ENCODE results near the gene NELL1.

The NELL1 gene

DNA sequence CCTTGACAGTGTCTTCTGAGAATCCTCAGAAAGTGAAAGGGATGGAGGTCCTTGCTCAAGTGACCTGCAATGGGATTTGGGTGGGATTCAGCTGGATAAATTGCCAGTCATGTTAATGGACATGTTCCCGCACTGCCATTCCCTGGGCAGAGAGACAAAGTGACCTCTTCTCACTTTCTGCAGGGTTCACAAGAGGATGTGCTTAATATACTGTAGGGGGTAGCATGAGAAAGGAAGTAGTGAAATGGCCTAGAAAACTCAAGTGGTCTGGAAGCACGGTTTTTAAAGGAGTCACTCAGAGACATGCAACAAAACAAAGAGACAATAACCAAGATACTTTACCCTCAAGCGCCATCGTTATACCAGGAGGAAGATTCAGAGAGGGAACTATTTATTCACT is 70.2 kb downstream of the NELL1 start:
- no peaks in the 10 kb centered on the region for H3K79me2 ChIP-seq (ENCODE audit: control insufficient read depth, low read length)

DNA sequence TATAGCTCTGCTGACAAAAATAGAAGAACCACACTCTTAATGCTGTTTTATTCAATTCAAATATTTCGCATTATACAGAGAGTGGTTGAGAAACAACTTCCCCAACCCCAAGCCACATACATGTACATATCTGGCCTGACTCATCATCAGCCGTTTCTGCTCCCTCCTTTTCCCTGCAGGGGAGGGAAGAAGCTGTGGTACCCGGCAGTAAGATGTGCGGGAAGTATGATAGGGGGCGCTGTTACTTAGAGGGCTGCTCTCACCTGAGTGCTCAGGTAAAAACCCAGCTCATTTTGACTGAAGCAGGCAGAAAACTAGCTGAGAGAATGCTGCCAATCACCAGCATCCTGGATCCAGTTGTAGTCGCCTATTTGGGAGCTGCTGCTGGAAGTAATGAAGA is 85.5 kb downstream of the NELL1 start:
- Histone ChIP-seq H3K36me3 (ENCODE audit: control insufficient read depth, low read length) (no peaks in the 10 kb centered on the region), H3K9me3 (ENCODE audit: control insufficient read depth, insufficient read depth, low read length) (no peaks in the 10 kb centered on the region), H3K9me2 (replicated peaks; ENCODE audit: control insufficient read depth, low read length) (no peaks in the 10 kb centered on the region)

More for the DNA sequence above, 70.2 kb downstream of the NELL1 start:
- no peaks in the 10 kb centered on the region for H4K20me1 ChIP-seq (ENCODE audit: control insufficient read depth, insufficient read depth, low read depth, low read length)
- no peak overlapping the region for H3K4me3 ChIP-seq (ENCODE audit: low read length)
- no peaks in the 10 kb centered on the region for H3K9me3 ChIP-seq (ENCODE audit: control insufficient read depth, insufficient read depth, low read length)
- no peak overlapping the region for H3K27ac ChIP-seq (ENCODE audit: low read depth, low read length)
- no peaks in the 10 kb centered on the region for H3K36me3 ChIP-seq (ENCODE audit: control insufficient read depth, low read length)
- H3K4me1 ChIP-seq (ENCODE audit: control insufficient read depth, low read length), result no peaks in the 10 kb centered on the region
- no peak for TF ChIP-seq EZH2phosphoT487 (IDR thresholded peaks at IDR 0.05; ENCODE audit: borderline replicate concordance, low read length)
- TF ChIP-seq, protein P1, sequence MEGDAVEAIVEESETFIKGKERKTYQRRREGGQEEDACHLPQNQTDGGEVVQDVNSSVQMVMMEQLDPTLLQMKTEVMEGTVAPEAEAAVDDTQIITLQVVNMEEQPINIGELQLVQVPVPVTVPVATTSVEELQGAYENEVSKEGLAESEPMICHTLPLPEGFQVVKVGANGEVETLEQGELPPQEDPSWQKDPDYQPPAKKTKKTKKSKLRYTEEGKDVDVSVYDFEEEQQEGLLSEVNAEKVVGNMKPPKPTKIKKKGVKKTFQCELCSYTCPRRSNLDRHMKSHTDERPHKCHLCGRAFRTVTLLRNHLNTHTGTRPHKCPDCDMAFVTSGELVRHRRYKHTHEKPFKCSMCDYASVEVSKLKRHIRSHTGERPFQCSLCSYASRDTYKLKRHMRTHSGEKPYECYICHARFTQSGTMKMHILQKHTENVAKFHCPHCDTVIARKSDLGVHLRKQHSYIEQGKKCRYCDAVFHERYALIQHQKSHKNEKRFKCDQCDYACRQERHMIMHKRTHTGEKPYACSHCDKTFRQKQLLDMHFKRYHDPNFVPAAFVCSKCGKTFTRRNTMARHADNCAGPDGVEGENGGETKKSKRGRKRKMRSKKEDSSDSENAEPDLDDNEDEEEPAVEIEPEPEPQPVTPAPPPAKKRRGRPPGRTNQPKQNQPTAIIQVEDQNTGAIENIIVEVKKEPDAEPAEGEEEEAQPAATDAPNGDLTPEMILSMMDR (IDR thresholded peaks at IDR 0.05; ENCODE audit: low read depth, low read length, poor library complexity, severe bottlenecking), result no peak
- no peaks in the 10 kb centered on the region for H3K9me2 ChIP-seq (replicated peaks; ENCODE audit: control insufficient read depth, low read length)
- H3K4me2 ChIP-seq (ENCODE audit: low read length), result no peak overlapping the region
- no peaks in the 10 kb centered on the region for H3K27me3 ChIP-seq (ENCODE audit: control insufficient read depth, low read length)
- no peaks in the 10 kb centered on the region for H3F3A ChIP-seq (ENCODE audit: control insufficient read depth, insufficient read depth)

DNA sequence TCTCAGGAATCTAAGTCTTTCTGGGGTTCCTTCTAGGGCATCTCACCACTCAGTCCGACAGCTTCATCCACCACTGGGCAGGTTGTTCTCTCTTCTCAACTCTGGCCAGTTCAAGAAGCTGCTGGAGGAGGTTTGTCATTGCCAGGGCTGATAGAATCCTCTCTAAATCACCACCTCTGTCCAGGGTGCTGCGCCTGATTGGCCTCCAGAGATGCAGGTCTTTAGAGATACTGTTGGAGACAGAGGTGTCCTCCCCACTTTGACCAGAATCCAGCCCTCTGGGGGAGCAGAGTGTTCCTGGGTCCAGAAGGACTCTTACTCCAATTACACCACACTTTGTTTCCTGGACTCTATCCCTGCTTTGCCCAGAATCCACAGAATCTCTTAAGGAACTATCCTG is 90.2 kb downstream of the NELL1 start:
- Histone ChIP-seq H3K36me3 (ENCODE audit: control insufficient read depth, low read length) (no peaks in the 10 kb centered on the region), H3K79me2 (ENCODE audit: control insufficient read depth, low read length) (no peaks in the 10 kb centered on the region), H3K4me1 (ENCODE audit: control insufficient read depth, low read length) (no peaks in the 10 kb centered on the region), H4K20me1 (ENCODE audit: control insufficient read depth, insufficient read depth, low read depth, low read length) (no peaks in the 10 kb centered on the region), H3K27ac (ENCODE audit: low read depth, low read length) (no peak overlapping the region), H3K27me3 (ENCODE audit: control insufficient read depth, low read length) (no peaks in the 10 kb centered on the region), H3K9me3 (ENCODE audit: control insufficient read depth, insufficient read depth, low read length) (no peaks in the 10 kb centered on the region), H3K9me2 (replicated peaks; ENCODE audit: control insufficient read depth, low read length) (no peaks in the 10 kb centered on the region), H3K4me3 (ENCODE audit: low read length) (no peak overlapping the region), H3K4me2 (ENCODE audit: low read length) (no peak overlapping the region), H3F3A (ENCODE audit: control insufficient read depth, insufficient read depth) (no peaks in the 10 kb centered on the region)
- TF ChIP-seq, protein P1 (IDR thresholded peaks at IDR 0.05; ENCODE audit: low read depth, low read length, poor library complexity, severe bottlenecking), result no peak
- TF ChIP-seq EZH2phosphoT487 (IDR thresholded peaks at IDR 0.05; ENCODE audit: borderline replicate concordance, low read length), result no peak

More for the DNA sequence above, 85.5 kb downstream of the NELL1 start:
- Histone ChIP-seq H3K79me2 (ENCODE audit: control insufficient read depth, low read length) (no peaks in the 10 kb centered on the region), H4K20me1 (ENCODE audit: control insufficient read depth, insufficient read depth, low read depth, low read length) (no peaks in the 10 kb centered on the region), H3K27me3 (ENCODE audit: control insufficient read depth, low read length) (no peaks in the 10 kb centered on the region), H3F3A (ENCODE audit: control insufficient read depth, insufficient read depth) (no peaks in the 10 kb centered on the region), H3K4me2 (ENCODE audit: low read length) (no peak overlapping the region), H3K4me1 (ENCODE audit: control insufficient read depth, low read length) (no peaks in the 10 kb centered on the region), H3K27ac (ENCODE audit: low read depth, low read length) (no peak overlapping the region), H3K4me3 (ENCODE audit: low read length) (no peak overlapping the region)
- TF ChIP-seq EZH2phosphoT487 (IDR thresholded peaks at IDR 0.05; ENCODE audit: borderline replicate concordance, low read length), result no peak
- TF ChIP-seq, protein P1 (IDR thresholded peaks at IDR 0.05; ENCODE audit: low read depth, low read length, poor library complexity, severe bottlenecking), result peak; percentile 55
